Upper lobe of right lung (tissue), 1 donor: ENCODE data around the gene RAB3IL1. TPM values are rescaled to one million over a fixed set of nuclear protein-coding genes. Genes with fewer than 3 reads are reported as not detected.

ENCODE experiments used
- ATAC-seq: fragments of 200-7000 bp; cut with Tn5 transposase; one replicate; pipeline ENCODE4 v1.9.1; 2020; ENCODE audit warnings: mild to moderate bottlenecking, moderate library complexity
- DNase-seq: peaks from one replicate; pipeline ENCODE4 v3.0.0-alpha.2; 2020
- H3K27ac ChIP-seq: fragments of 200-600 bp; one replicate; pipeline ENCODE4 v1.8.0; 2022
- H3K27me3 ChIP-seq: fragments of 200-600 bp; one replicate; pipeline ENCODE4 v1.8.0; 2022; ENCODE audit warnings: mild to moderate bottlenecking
- H3K36me3 ChIP-seq: fragments of 200-600 bp; one replicate; pipeline ENCODE4 v1.8.0; 2022
- H3K4me1 ChIP-seq: fragments of 200-600 bp; one replicate; pipeline ENCODE4 v1.8.0; 2022
- H3K4me3 ChIP-seq: fragments of 200-600 bp; one replicate; pipeline ENCODE4 v1.8.0; 2022; ENCODE audit warnings: mild to moderate bottlenecking
- H3K9me3 ChIP-seq: fragments of 200-600 bp; one replicate; pipeline ENCODE4 v1.8.0; 2022
- intact Hi-C: fragments of 100-400 bp; cut with DNase I; formaldehyde crosslinking; loops from one replicate; pipeline ENCODE4 v1.11.0; 2022
- total RNA-seq: library from RNA; stranded (reverse); fragmentation: NEBNext Ultra II Directional; extraction: Animal tissue kit (Norgen Biotek cat#: 25700); gene quantifications from one replicate; pipeline ENCODE4 v1.2.1, GENCODE V29; 2021
- TF ChIP-seq, protein P1 (sequence below): fragments of 200-600 bp; IDR thresholded peaks from one replicate; pipeline ENCODE4 v1.8.0; 2022; ENCODE audit warnings: antibody characterized with exemption
- donor health status: DM: no; HTN: yes; CAD: no; lungs with severe emphysema.

Gene RAB3IL1
- total RNA-seq, 1 donor from 2014 or later: 10.6 TPM

DNA sequence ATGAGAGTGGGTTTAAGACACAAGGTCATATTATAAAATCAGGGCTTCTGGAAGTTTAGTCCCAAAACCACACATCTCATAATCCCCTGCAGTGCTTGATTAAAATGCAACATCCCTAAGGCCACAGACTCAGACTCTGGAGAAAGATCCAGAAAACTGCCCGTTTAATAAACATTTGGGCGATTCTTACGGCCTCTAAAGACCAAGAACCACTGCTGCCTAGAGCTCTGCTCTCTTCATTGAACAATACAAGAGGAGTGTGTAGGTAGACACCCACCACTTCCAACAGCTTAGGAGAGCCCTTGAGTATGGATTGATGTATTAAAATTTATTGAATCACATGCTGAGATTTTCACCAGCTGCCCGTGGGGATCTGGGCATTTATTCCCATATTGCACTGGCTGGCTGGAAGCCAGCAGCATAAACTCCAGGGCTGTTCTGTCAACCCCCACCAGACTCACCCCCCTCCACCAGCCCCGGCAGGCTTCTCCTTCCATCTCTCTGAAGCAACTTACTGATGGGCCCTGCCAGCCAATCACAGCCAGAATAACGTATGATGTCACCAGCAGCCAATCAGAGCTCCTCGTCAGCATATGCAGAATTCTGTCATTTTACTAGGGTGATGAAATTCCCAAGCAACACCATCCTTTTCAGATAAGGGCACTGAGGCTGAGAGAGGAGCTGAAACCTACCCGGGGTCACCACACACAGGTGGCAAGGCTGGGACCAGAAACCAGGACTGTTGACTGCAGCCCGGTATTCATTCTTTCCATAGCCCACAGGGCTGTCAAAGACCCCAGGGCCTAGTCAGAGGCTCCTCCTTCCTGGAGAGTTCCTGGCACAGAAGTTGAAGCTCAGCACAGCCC lies 32.0 kb upstream of the RAB3IL1 start:
- H3K36me3 ChIP-seq: no peaks in the 10 kb centered on the region
- peak; percentile 83 for ATAC-seq
- H3K9me3 ChIP-seq: no peaks in the 10 kb centered on the region
- no peaks in the 10 kb centered on the region for H3K27me3 ChIP-seq
- intact Hi-C loops: loop anchor here (5.0 kb wide), 1 partner anchor 47 kb away; no protein-coding TSS in a partner anchor
- no peak overlapping the region for H3K27ac ChIP-seq
- no peak overlapping the region for H3K4me3 ChIP-seq
- TF ChIP-seq, protein P1, sequence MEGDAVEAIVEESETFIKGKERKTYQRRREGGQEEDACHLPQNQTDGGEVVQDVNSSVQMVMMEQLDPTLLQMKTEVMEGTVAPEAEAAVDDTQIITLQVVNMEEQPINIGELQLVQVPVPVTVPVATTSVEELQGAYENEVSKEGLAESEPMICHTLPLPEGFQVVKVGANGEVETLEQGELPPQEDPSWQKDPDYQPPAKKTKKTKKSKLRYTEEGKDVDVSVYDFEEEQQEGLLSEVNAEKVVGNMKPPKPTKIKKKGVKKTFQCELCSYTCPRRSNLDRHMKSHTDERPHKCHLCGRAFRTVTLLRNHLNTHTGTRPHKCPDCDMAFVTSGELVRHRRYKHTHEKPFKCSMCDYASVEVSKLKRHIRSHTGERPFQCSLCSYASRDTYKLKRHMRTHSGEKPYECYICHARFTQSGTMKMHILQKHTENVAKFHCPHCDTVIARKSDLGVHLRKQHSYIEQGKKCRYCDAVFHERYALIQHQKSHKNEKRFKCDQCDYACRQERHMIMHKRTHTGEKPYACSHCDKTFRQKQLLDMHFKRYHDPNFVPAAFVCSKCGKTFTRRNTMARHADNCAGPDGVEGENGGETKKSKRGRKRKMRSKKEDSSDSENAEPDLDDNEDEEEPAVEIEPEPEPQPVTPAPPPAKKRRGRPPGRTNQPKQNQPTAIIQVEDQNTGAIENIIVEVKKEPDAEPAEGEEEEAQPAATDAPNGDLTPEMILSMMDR: no peak
- H3K4me1 ChIP-seq: peaks cover 13% of the 10 kb centered on the region
- DNase-seq: peak; percentile 81

DNA sequence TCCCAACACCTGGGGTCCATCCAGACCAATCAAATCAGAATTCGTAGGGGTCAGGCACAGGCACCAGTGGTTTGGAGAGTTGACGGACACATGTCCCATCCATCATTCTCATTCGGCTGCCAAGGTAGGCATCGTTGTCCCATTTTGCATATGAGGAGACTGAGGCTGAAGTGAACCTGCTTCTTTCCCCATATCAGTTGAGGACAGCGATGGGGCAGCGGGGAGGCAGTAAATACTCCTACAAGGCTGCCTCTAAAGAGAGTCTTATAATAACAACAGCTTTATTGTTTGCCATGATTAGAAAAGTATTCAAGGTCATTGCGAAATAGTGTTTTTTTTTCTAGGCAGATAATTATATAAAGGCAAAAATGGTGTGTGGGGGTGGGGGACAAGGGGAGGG lies 31.1 kb upstream of the RAB3IL1 start:
- DNase-seq (no peak), ATAC-seq (no peak)
- Histone ChIP-seq H3K27ac (no peak overlapping the region), H3K4me3 (no peak overlapping the region), H3K4me1 (peaks cover 11% of the 10 kb centered on the region), H3K9me3 (no peaks in the 10 kb centered on the region), H3K36me3 (no peaks in the 10 kb centered on the region), H3K27me3 (no peaks in the 10 kb centered on the region)
- intact Hi-C loops: loop anchor here (5.0 kb wide), 1 partner anchor 46 kb away; no protein-coding TSS in a partner anchor
- TF ChIP-seq, protein P1: no peak

DNA sequence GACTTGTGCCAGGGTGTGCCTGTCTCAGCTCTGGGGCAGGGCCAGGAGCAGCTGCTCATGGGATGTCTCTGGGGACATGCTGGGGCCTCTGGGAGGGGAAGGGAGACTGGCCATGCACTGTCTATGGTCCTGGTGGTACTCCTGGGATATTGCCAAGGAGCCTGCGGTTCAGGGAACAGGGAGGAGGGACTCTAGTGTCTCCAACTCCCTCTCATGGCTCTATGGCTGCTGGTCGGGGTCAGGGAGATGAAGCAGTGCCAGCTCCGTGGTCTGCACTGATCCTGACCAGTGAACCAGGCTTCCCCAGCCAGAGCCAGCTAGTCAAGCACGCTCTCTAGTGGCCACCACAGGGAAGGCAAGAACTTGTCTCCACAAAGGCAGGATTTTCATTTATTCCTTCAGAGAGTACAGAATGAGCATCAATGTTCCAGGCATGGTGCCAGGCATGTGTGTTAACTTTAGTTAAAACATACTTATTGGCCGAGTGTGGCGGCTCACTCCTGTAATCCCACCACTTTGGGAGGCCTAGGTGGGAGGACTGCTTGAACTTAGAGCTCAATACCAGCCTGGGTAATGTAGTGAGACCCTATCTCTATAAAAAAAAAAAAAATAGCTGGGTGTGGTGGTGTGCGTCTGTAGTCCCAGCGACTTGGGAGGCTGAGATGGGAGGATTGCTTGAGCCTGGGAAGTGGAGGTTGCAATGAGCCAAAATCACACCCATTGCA lies 30.3 kb upstream of the RAB3IL1 start:
- H3K9me3 ChIP-seq: no peaks in the 10 kb centered on the region
- no peak overlapping the region for H3K4me3 ChIP-seq
- DNase-seq (peak; percentile 82), ATAC-seq (peak; percentile 91)
- TF ChIP-seq, protein P1: peak; percentile 89
- H3K36me3 ChIP-seq: no peaks in the 10 kb centered on the region
- intact Hi-C loops: loop anchor here (5.0 kb wide), 1 partner anchor 45 kb away; no protein-coding TSS in a partner anchor
- H3K27me3 ChIP-seq: no peaks in the 10 kb centered on the region
- no peak overlapping the region for H3K27ac ChIP-seq
- peaks cover 11% of the 10 kb centered on the region for H3K4me1 ChIP-seq

DNA sequence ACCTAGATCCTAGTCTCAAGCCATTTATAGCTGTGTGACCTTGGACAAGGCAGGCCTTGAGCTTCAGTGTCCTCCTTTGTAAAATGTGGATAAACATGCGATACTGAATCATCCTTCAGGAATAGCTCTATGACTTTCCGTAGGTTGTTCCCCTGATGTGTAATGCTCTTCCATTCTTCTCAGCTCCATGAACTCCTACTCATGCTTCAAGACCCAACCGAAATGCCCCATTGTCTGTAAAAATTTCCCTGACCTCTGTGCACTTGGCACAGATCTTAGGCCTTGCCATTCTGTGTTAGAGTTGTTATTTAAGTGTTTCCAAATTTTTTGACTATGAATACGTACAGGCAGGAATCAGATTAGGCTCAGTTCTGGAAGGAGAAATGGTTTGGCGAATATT lies 29.5 kb upstream of the RAB3IL1 start:
- no peak for ATAC-seq
- Histone ChIP-seq H3K4me3 (no peak overlapping the region), H3K36me3 (no peaks in the 10 kb centered on the region), H3K9me3 (no peaks in the 10 kb centered on the region), H3K27ac (no peak overlapping the region), H3K27me3 (no peaks in the 10 kb centered on the region), H3K4me1 (peaks cover 11% of the 10 kb centered on the region)
- intact Hi-C loops: loop anchor here (5.0 kb wide), 1 partner anchor 45 kb away; no protein-coding TSS in a partner anchor
- no peak for DNase-seq
- TF ChIP-seq, protein P1: no peak

DNA sequence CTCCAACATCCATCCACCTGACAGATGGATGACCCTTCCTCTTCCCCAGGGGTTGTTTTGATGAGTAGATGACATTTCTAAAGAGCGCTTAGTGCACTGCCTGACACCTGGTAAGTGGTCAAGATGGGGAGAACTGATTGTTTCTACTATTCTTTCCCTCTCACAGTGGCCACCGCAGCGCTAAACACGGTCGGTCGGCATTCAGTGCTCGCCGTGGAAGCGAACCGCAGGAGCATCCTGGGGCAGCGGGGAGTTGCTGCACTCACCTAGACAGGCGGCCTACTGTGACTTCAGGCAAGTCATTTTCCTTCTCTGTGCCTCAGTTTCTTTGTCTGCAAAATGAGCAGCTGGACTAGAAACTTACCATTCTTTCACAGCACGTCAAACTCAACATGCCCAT lies 27.8 kb upstream of the RAB3IL1 start:
- no peak overlapping the region for H3K27ac ChIP-seq
- H3K9me3 ChIP-seq: no peaks in the 10 kb centered on the region
- H3K4me1 ChIP-seq: peaks cover 11% of the 10 kb centered on the region
- H3K36me3 ChIP-seq: no peaks in the 10 kb centered on the region
- no peak for DNase-seq
- intact Hi-C loops: loop anchor here (5.0 kb wide), 1 partner anchor 43 kb away; no protein-coding TSS in a partner anchor
- TF ChIP-seq, protein P1: no peak
- no peaks in the 10 kb centered on the region for H3K27me3 ChIP-seq
- H3K4me3 ChIP-seq: no peak overlapping the region
- ATAC-seq: no peak
